Esophagus muscularis mucosa (tissue), 4 donors: Measurements from ENCODE around the gene KIF26B. TPM values are rescaled to one million over a fixed set of nuclear protein-coding genes. Genes with fewer than 3 reads are reported as not detected.

ENCODE experiments used
- DNase-seq: peaks from one replicate; pipeline ENCODE4 v3.0.0-alpha.2; 2017; ENCODE audit errors: extremely low spot score
- H3K27ac ChIP-seq, 4 donors: fragments of 200-600 bp; sonication (generic); replicated peaks in 1 of 4; 1 replicate in 3 of 4; 2 replicates in 1 of 4; pipeline ENCODE4 v1.5.1; 2016 to 2019; ENCODE audit warnings: mild to moderate bottlenecking in 1 of 4
- H3K27me3 ChIP-seq, 4 donors: fragments of 200-600 bp; sonication (generic); one replicate each; pipeline versions ENCODE4 v1.5.1 to v1.6.0; 2016 to 2019
- H3K36me3 ChIP-seq, 4 donors: fragments of 200-600 bp; sonication (generic); one replicate each; pipeline ENCODE4 v1.5.1; 2016 to 2019
- H3K4me1 ChIP-seq, 4 donors: fragments of 200-600 bp; sonication (generic); one replicate each; pipeline ENCODE4 v1.5.1; 2016 to 2019
- H3K4me3 ChIP-seq, 4 donors: fragments of 200-600 bp; sonication (generic); 1 replicate in 2 of 4; 2 replicates in 2 of 4; pipeline ENCODE4 v1.5.1; 2016 to 2019; ENCODE audit warnings: mild to moderate bottlenecking in 4 of 4, moderate library complexity in 1 of 4
- H3K9me3 ChIP-seq, 4 donors: fragments of 200-600 bp; sonication (generic); 1 replicate in 3 of 4; 2 replicates in 1 of 4; pipeline ENCODE4 v1.5.1; 2016 to 2019
- CTCF ChIP-seq, 3 experiments: fragments of 200-600 bp in 2 of 3; fragments of 450-650 bp in 1 of 3; sonication (generic) in 2 of 3; IDR thresholded peaks; one replicate each; pipeline ENCODE4 v1.5.1; 2017 to 2019; ENCODE audit warnings: antibody characterized with exemption in 3 of 3, mild to moderate bottlenecking in 2 of 3, moderate library complexity in 1 of 3
- EP300 ChIP-seq: sonication (generic); formaldehyde crosslinking; IDR thresholded peaks from one replicate; pipeline ENCODE4 v1.6.1; 2017; ENCODE audit warnings: antibody characterized with exemption
- POLR2A ChIP-seq: fragments of 450-650 bp; IDR thresholded peaks from one replicate; pipeline ENCODE4 v1.6.1; 2017; ENCODE audit warnings: antibody characterized with exemption, moderate library complexity, mild to moderate bottlenecking, low read depth
- POLR2AphosphoS5 ChIP-seq, 2 donors: sonication (generic); formaldehyde crosslinking; IDR thresholded peaks; one replicate each; pipeline ENCODE4 v1.6.1; 2017; ENCODE audit warnings: antibody characterized with exemption in 2 of 2
- WGBS: methylation state at CpG from one replicate; pipeline ENCODE4 v1.1.5; 2018; 5-methylcytosine and 5-hydroxymethylcytosine counted together
- intact Hi-C: fragments of 100-400 bp; cut with DNase I; formaldehyde crosslinking; loops from one replicate; pipeline ENCODE4 v1.15.1; 2023
- total RNA-seq, 4 donors: library from RNA; depleted of rRNA; stranded (reverse); fragments of >200 nt; gene quantifications; one replicate each; pipeline versions ENCODE4 v1.1.0 to v1.2.1, GENCODE V29; 2016

KIF26B gene
- total RNA-seq, 4 donors from 2014 or later, result 0.13 to 3.7 (median 1.3) TPM

DNA sequence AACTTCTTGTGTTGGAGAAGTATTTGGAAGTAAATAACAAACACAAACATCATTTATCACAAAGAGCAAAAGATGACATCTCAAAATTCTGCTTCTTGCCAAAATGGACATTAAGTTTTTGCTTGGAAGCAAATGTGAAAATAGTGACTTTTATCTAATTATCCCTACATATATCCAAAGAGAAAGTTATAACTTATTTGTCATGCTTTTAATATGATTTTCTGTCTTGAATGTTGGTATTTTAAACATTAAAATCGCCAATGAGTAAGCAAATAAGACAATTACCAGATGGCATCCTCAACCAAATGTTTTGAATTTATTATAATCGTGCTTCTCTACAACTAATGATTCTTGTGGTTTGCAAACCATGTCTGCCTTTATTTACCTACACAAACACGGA, 594.3 kb downstream of the KIF26B start:
- Histone ChIP-seq H3K36me3 (peaks cover 0 to 20% (median 4%) of the 10 kb centered on the region in 4 donors), H3K4me1 (no peaks in the 10 kb centered on the region), H3K9me3 (peaks cover 0 to 5% (median 3%) of the 10 kb centered on the region in 4 donors), H3K27ac (no peak overlapping the region), H3K27me3 (no peaks in the 10 kb centered on the region), H3K4me3 (no peak overlapping the region)
- WGBS, result 84% methylated on average over 3 of the region's 3 CpGs
- intact Hi-C loops, result no loop called here
- no peak for DNase-seq
- TF ChIP-seq EP300 (no peak), POLR2AphosphoS5 (IDR thresholded peaks at IDR 0.05) (no peak), POLR2A (no peak), CTCF (IDR thresholded peaks at IDR 0.05) (no peak)

- Histone ChIP-seq H3K27ac (no peak overlapping the region), H3K4me3 (no peak overlapping the region), H3K36me3 (peaks cover 0 to 20% (median 4%) of the 10 kb centered on the region in 4 donors), H3K27me3 (no peaks in the 10 kb centered on the region), H3K4me1 (no peaks in the 10 kb centered on the region), H3K9me3 (peaks cover 0 to 9% (median 6%) of the 10 kb centered on the region in 4 donors)
- no peak for DNase-seq
- intact Hi-C loops, result no loop called here
- TF ChIP-seq POLR2A (no peak), CTCF (IDR thresholded peaks at IDR 0.05) (no peak), EP300 (no peak), POLR2AphosphoS5 (IDR thresholded peaks at IDR 0.05) (no peak)
- WGBS, result 80% methylated on average over 3 of the region's 3 CpGs
Measured at GRCh38 chr1:245750261-245750660, 595.5 kb downstream of the KIF26B start.

- 78% methylated on average over 4 of the region's 4 CpGs for WGBS
- intact Hi-C loops, result no loop called here
- H3K4me1 ChIP-seq, result no peaks in the 10 kb centered on the region
- peaks cover 0 to 20% (median 4%) of the 10 kb centered on the region in 4 donors for H3K36me3 ChIP-seq
- TF ChIP-seq POLR2A (no peak), POLR2AphosphoS5 (IDR thresholded peaks at IDR 0.05) (no peak), EP300 (no peak), CTCF (IDR thresholded peaks at IDR 0.05) (no peak)
- no peaks in the 10 kb centered on the region for H3K27me3 ChIP-seq
- DNase-seq, result no peak
- H3K27ac ChIP-seq, result no peak overlapping the region
- peaks cover 0 to 12% (median 6%) of the 10 kb centered on the region in 4 donors for H3K9me3 ChIP-seq
- no peak overlapping the region for H3K4me3 ChIP-seq
Measured at GRCh38 chr1:245751116-245751515, 596.3 kb downstream of the KIF26B start.

DNA sequence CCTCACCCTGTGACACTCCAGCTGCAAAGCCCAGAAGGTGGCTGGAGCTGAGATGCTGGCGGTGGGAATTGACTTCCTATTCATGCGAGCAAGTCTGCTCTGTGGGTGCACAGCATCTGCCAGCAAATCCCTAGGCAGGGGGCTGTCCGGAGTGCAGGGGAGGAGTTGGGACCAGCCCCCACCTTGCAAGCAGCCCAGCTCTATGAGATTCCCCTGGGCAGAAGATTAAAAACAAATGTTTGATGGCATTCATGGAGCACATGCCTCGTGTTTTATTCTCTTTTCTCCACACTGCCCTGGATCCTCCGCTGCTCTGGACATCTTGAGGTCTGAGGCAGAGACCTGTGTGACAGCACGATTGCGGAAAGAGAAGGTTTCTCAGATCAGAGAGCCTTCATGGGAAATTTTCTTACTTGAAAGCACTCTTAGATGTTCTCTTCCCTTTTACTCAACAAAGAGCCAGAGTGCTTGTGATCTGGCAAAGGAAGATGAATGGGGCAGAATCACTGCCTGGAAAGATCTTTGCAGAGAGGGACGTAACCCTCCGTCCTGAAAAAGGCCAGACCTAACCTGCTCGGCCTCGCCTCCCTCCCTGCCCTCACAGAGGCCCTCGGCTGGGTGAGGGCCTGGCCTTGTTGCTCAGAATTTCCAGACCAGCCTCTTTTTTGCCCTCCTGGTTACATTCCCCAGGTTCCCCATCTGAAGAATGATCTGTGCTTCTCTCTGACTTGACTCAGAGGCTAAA, 597.1 kb downstream of the KIF26B start:
- peak; percentile 89 for DNase-seq
- WGBS, result 84% methylated on average over 12 of the region's 12 CpGs
- no peak overlapping the region for H3K27ac ChIP-seq
- H3K9me3 ChIP-seq, result peaks cover 0 to 12% (median 4%) of the 10 kb centered on the region in 4 donors
- intact Hi-C loops, result no loop called here
- no peak overlapping the region for H3K4me3 ChIP-seq
- TF ChIP-seq EP300 (no peak), CTCF (IDR thresholded peaks at IDR 0.05) (no peak), POLR2A (no peak), POLR2AphosphoS5 (IDR thresholded peaks at IDR 0.05) (no peak)
- H3K27me3 ChIP-seq, result no peaks in the 10 kb centered on the region
- H3K36me3 ChIP-seq, result peaks cover 0 to 20% (median 4%) of the 10 kb centered on the region in 4 donors
- H3K4me1 ChIP-seq, result no peaks in the 10 kb centered on the region
